Left ventricle myocardium inferior (tissue), 1 donor: ENCODE measurements around the gene OR6J1. TPM values are rescaled to one million over a fixed set of nuclear protein-coding genes. Genes with fewer than 3 reads are reported as not detected.
"Not testable (repeated sequence)": the region's sequence is repeated elsewhere in the genome, so short reads cannot be mapped to it uniquely, and the experiment has no call there.

Source experiments
- DNase-seq: peaks from one replicate; pipeline ENCODE4 v3.0.0-alpha.2; 2020
- H3K27ac ChIP-seq: fragments of 200-600 bp; replicated peaks from 2 replicates; pipeline ENCODE4 v1.8.0; 2021
- H3K27me3 ChIP-seq: fragments of 200-600 bp; 2 replicates; pipeline ENCODE4 v1.8.0; 2021; ENCODE audit warnings: low read depth
- H3K36me3 ChIP-seq: fragments of 200-600 bp; 2 replicates; pipeline ENCODE4 v1.8.0; 2021
- H3K4me1 ChIP-seq: fragments of 200-600 bp; 2 replicates; pipeline ENCODE4 v1.8.0; 2021
- H3K4me3 ChIP-seq: fragments of 200-600 bp; 2 replicates; pipeline ENCODE4 v1.8.0; 2021; ENCODE audit warnings: mild to moderate bottlenecking, moderate library complexity
- H3K9me3 ChIP-seq: fragments of 200-600 bp; replicated peaks from 2 replicates; pipeline ENCODE4 v1.8.0; 2021
- CTCF ChIP-seq: fragments of 200-600 bp; IDR thresholded peaks from 2 replicates; pipeline ENCODE4 v1.8.0; 2021; ENCODE audit warnings: antibody characterized with exemption, mild to moderate bottlenecking, borderline replicate concordance
- intact Hi-C: fragments of 100-400 bp; cut with micrococcal nuclease; formaldehyde crosslinking; loops from one replicate; pipeline ENCODE4 v1.11.0; 2022
- total RNA-seq: library from RNA; stranded (reverse); fragmentation: NEBNext Ultra II Directional; extraction: Animal tissue kit (Norgen Biotek cat#: 25700); gene quantifications from one replicate; pipeline ENCODE4 v1.2.1, GENCODE V29; 2021
- donor health status: DM: no; HTN: yes; CAD: no; lungs with severe emphysema.

Gene OR6J1
- total RNA-seq, 1 donor from 2014 or later, result not detected

- intact Hi-C loops, result no loop called here
- no peak overlapping the region for H3K27ac ChIP-seq
These were observed 50.6 kb downstream of the OR6J1 start for GRCh38 chr14:22593601-22594000.

GRCh38 chr14:22593189-22593588 is 51.0 kb downstream of the OR6J1 start:
- H3K36me3 ChIP-seq, result no peaks in the 10 kb centered on the region
- intact Hi-C loops, result no loop called here
- DNase-seq, result no peak
- H3K9me3 ChIP-seq, result no peaks in the 10 kb centered on the region
- H3K27me3 ChIP-seq, result no peaks in the 10 kb centered on the region
- H3K4me1 ChIP-seq, result peaks cover 24% of the 10 kb centered on the region
- H3K27ac ChIP-seq, result no peak overlapping the region
- H3K4me3 ChIP-seq, result no peak overlapping the region
- TF ChIP-seq CTCF, result no peak

More at GRCh38 chr14:22593601-22594000, 50.6 kb downstream of the OR6J1 start:
- H3K9me3 ChIP-seq, result no peaks in the 10 kb centered on the region
- DNase-seq, result no peak
- H3K27me3 ChIP-seq, result no peaks in the 10 kb centered on the region
- H3K4me3 ChIP-seq, result no peak overlapping the region
- TF ChIP-seq CTCF, result no peak
- no peaks in the 10 kb centered on the region for H3K36me3 ChIP-seq
- H3K4me1 ChIP-seq, result peaks cover 23% of the 10 kb centered on the region

GRCh38 chr14:22589096-22589839 is 54.9 kb downstream of the OR6J1 start, which contains the start of gene DAD1:
DAD1 (minus strand) TSS chr14:22589224; CDS start chr14:22589157, 67 bp downstream.
- DNase-seq, result peak; percentile 97
- Histone ChIP-seq H3K9me3 (no peaks in the 10 kb centered on the region), H3K4me1 (peaks cover 56% of the 10 kb centered on the region), H3K4me3 (peak within 1 kb of the TSS; percentile 88), H3K27ac (peak within 1 kb of the TSS; percentile 89), H3K36me3 (peaks cover 4% of the 10 kb centered on the region), H3K27me3 (no peaks in the 10 kb centered on the region)
- TF ChIP-seq CTCF, result no peak
- intact Hi-C loops, result no loop called here

GRCh38 chr14:22588526-22589095 is 55.5 kb downstream of the OR6J1 start:
- H3K4me3 ChIP-seq, result peak overlapping the region; percentile 88
- no peak for TF ChIP-seq CTCF
- H3K36me3 ChIP-seq, result peaks cover 4% of the 10 kb centered on the region
- H3K4me1 ChIP-seq, result peaks cover 62% of the 10 kb centered on the region
- no peak for DNase-seq
- intact Hi-C loops, result no loop called here
- no peaks in the 10 kb centered on the region for H3K27me3 ChIP-seq
- H3K27ac ChIP-seq, result peak overlapping the region; percentile 89
- no peaks in the 10 kb centered on the region for H3K9me3 ChIP-seq

GRCh38 chr14:22587677-22588422 is 56.3 kb downstream of the OR6J1 start:
- H3K36me3 ChIP-seq, intact Hi-C loops, H3K27ac ChIP-seq, DNase-seq, H3K9me3 ChIP-seq, H3K27me3 ChIP-seq: not testable (repeated sequence)
- peak overlapping the region; percentile 88 for H3K4me3 ChIP-seq
- H3K4me1 ChIP-seq, result peaks cover 70% of the 10 kb centered on the region
